IMR-90 (cell line): Measurements from ENCODE around the gene HADH. TPM values are rescaled to one million over a fixed set of nuclear protein-coding genes. Genes with fewer than 3 reads are reported as not detected.

Source experiments
- ATAC-seq: fragments of 200-7000 bp; cut with Tn5 transposase; 2 replicates; pipeline ENCODE4 v1.9.1; 2020; ENCODE audit warnings: low read depth, mild to moderate bottlenecking, moderate library complexity
- BruUV-seq: library from RNA; stranded (reverse); fragments of 400-500 nt; replicated peaks from 2 replicates; lab custom pipeline; 2021; lab: Mats Ljungman, UMichigan
- CTCF ChIA-PET: fragments of 300-600 bp; formaldehyde crosslinking; extraction: SDS; loops from one replicate; lab custom pipeline; 2021; ENCODE audit warnings: antibody characterized with exemption; lab: Yijun Ruan, JAX
- POLR2A ChIA-PET: fragments of 300-600 bp; sonication (Branson Sonifier 250); formaldehyde crosslinking; loops from one replicate; lab custom pipeline; 2022; ENCODE audit warnings: antibody characterized with exemption; ENCODE audit not compliant: unreplicated experiment; lab: Charles Lee
- DNase-seq: peaks from one replicate; pipeline ENCODE4 v3.0.0; 2013
- H2AFZ ChIP-seq: replicated peaks from 2 replicates; pipeline ENCODE3; 2013; ENCODE audit warnings: low read length, mild to moderate bottlenecking; ENCODE audit not compliant: poor library complexity
- H2AK5ac ChIP-seq: 2 replicates; pipeline ENCODE4 v1.6.1; 2013; ENCODE audit warnings: low read depth, low read length, inconsistent platforms
- H2AK9ac ChIP-seq: replicated peaks from 2 replicates; pipeline ENCODE3; 2013; ENCODE audit warnings: mild to moderate bottlenecking, low read depth, low read length, moderate library complexity; ENCODE audit not compliant: poor library complexity
- H2BK120ac ChIP-seq: 2 replicates; pipeline ENCODE4 v1.6.1; 2013; ENCODE audit warnings: low read depth, low read length, inconsistent platforms
- H2BK15ac ChIP-seq: 3 replicates; pipeline ENCODE4 v1.6.1; 2013; ENCODE audit warnings: low read depth, low read length, inconsistent platforms
- H2BK20ac ChIP-seq: 2 replicates; pipeline ENCODE4 v1.6.1; 2013; ENCODE audit warnings: low read depth, mild to moderate bottlenecking, inconsistent platforms, low read length, moderate library complexity
- H2BK5ac ChIP-seq: 2 replicates; pipeline ENCODE4 v1.6.1; 2013; ENCODE audit warnings: mild to moderate bottlenecking, low read depth, low read length, inconsistent platforms; ENCODE audit not compliant: poor library complexity, severe bottlenecking
- H3K14ac ChIP-seq: replicated peaks from 2 replicates; pipeline ENCODE4 v1.6.1; 2013; ENCODE audit warnings: low read depth, low read length, inconsistent platforms
- H3K18ac ChIP-seq: 2 replicates; pipeline ENCODE4 v1.6.1; 2013; ENCODE audit warnings: low read depth, low read length, control low read depth
- H3K23ac ChIP-seq: 2 replicates; pipeline ENCODE4 v1.6.1; 2013; ENCODE audit warnings: low read depth, low read length, inconsistent platforms
- H3K27ac ChIP-seq: 2 replicates; pipeline ENCODE4 v1.5.1; 2013; ENCODE audit warnings: mild to moderate bottlenecking, control low read depth, low read length; ENCODE audit not compliant: insufficient read depth
- H3K27me3 ChIP-seq: 2 replicates; pipeline ENCODE4 v1.6.1; 2013; ENCODE audit warnings: low read length; ENCODE audit not compliant: control insufficient read depth, insufficient read depth
- H3K36me3 ChIP-seq: 2 replicates; pipeline ENCODE4 v1.6.1; 2013; ENCODE audit warnings: low read length, mixed read lengths; ENCODE audit not compliant: control insufficient read depth, insufficient read depth
- H3K4ac ChIP-seq: 2 replicates; pipeline ENCODE4 v1.6.1; 2013; ENCODE audit warnings: low read depth, low read length, inconsistent platforms
- H3K4me1 ChIP-seq: 2 replicates; pipeline ENCODE4 v1.6.1; 2013; ENCODE audit warnings: low read length, mixed read lengths; ENCODE audit not compliant: control insufficient read depth, insufficient read depth
- H3K4me2 ChIP-seq: 2 replicates; pipeline ENCODE4 v1.6.1; 2013; ENCODE audit warnings: low read depth, mild to moderate bottlenecking, control low read depth, low read length, moderate library complexity
- H3K4me3 ChIP-seq: 2 replicates; pipeline ENCODE4 v1.5.1; 2013; ENCODE audit warnings: low read depth, mild to moderate bottlenecking, control low read depth, low read length, moderate library complexity; ENCODE audit not compliant: insufficient read depth
- H3K56ac ChIP-seq: 2 replicates; pipeline ENCODE4 v1.6.1; 2013; ENCODE audit warnings: low read length, inconsistent platforms; ENCODE audit not compliant: insufficient read depth; ENCODE audit errors: extremely low read depth
- H3K79me1 ChIP-seq, 2 experiments: 2 replicates each; pipeline ENCODE4 v1.6.1; 2013; ENCODE audit warnings: low read length in 2 of 2, inconsistent platforms in 1 of 2, low read depth in 1 of 2
- H3K9ac ChIP-seq: 2 replicates; pipeline ENCODE4 v1.6.1; 2013; ENCODE audit warnings: low read depth, low read length, control low read depth
- H3K9me1 ChIP-seq: 2 replicates; pipeline ENCODE4 v1.6.1; 2013; ENCODE audit warnings: low read length, inconsistent platforms; ENCODE audit not compliant: insufficient read depth
- H3K9me3 ChIP-seq: 2 replicates; pipeline ENCODE4 v1.6.1; 2013; ENCODE audit warnings: low read length; ENCODE audit not compliant: control insufficient read depth, insufficient read depth
- H4K20me1 ChIP-seq: 2 replicates; pipeline ENCODE4 v1.6.1; 2013; ENCODE audit warnings: low read length, inconsistent platforms; ENCODE audit not compliant: insufficient read depth
- H4K5ac ChIP-seq: 2 replicates; pipeline ENCODE4 v1.6.1; 2013; ENCODE audit warnings: mild to moderate bottlenecking, low read depth, low read length, control low read depth
- H4K8ac ChIP-seq, 2 experiments: 2 replicates each; pipeline ENCODE4 v1.6.1; 2013; ENCODE audit warnings: low read depth in 2 of 2, low read length in 2 of 2, control low read depth in 1 of 2, inconsistent platforms in 1 of 2
- H4K91ac ChIP-seq: 2 replicates; pipeline ENCODE4 v1.6.1; 2013; ENCODE audit warnings: low read depth, low read length, inconsistent platforms; ENCODE audit not compliant: insufficient read depth
- BHLHE40 ChIP-seq: fragments of 150-350 bp; IDR thresholded peaks from 2 replicates; pipeline ENCODE4 v1.6.1; 2016; ENCODE audit warnings: mild to moderate bottlenecking, low read depth, low read length
- MAZ ChIP-seq: IDR thresholded peaks from 2 replicates; pipeline ENCODE4 v1.6.1; 2012; ENCODE audit warnings: low read depth, mild to moderate bottlenecking, low read length, improper control_type of control experiment, moderate library complexity, borderline replicate concordance
- RFX5 ChIP-seq: IDR thresholded peaks from 2 replicates; pipeline ENCODE4 v1.8.0; 2012; ENCODE audit warnings: low read depth, mild to moderate bottlenecking, low read length, moderate library complexity
- WGBS, 2 experiments: methylation state at CpG; one replicate each; pipeline versions ENCODE4 v1.1.5 to v1.1.7; 2013; ENCODE audit warnings: missing lambda C conversion rate in 2 of 2; ENCODE audit not compliant: insufficient read length in 1 of 2; ENCODE audit errors: extremely low coverage in 2 of 2; 5-methylcytosine and 5-hydroxymethylcytosine counted together
- dilution Hi-C: fragments of 300-500 bp; cut with HindIII; formaldehyde crosslinking; loops from one replicate; pipeline ENCODE4 v1.14.3; 2018; ENCODE audit warnings: low sequenced_read_pairs; ENCODE audit not compliant: unreplicated experiment
- in situ Hi-C: fragments of 300-500 bp; cut with MboI; formaldehyde crosslinking; loops from 3 replicates; pipeline ENCODE4 v1.14.3; 2019; ENCODE audit warnings: low sequenced_read_pairs, inconsistent platforms, mixed read lengths
- intact Hi-C: fragments of 100-400 bp; cut with micrococcal nuclease; formaldehyde crosslinking; loops from 2 replicates; pipeline ENCODE4 v1.10.0; 2022
- polyA plus RNA-seq, 3 experiments: library from polyadenylated mRNA; depleted of rRNA; stranded (reverse); fragments of >200 nt; gene quantifications; 2 replicates each; pipeline ENCODE4 v1.2.3, GENCODE V29; 2012; ENCODE audit warnings: low replicate concordance in 1 of 3
- total RNA-seq: library from RNA; depleted of rRNA; stranded (reverse); fragments of >200 nt; gene quantifications from 2 replicates; pipeline ENCODE4 v1.2.3, GENCODE V29; 2012

The HADH gene
- total and polyA plus RNA-seq, 2 of the 4 experiments (the other 2 are of a cell fraction) = 6.8 to 22.6 TPM

- POLR2A ChIA-PET = no interaction called here
Measured at GRCh38 chr4:108054025-108054638, 64.4 kb downstream of the HADH start.

More at GRCh38 chr4:108054025-108054638, 64.4 kb downstream of the HADH start:
- H3K18ac ChIP-seq = no peak overlapping the region
- H2AK5ac ChIP-seq = no peak overlapping the region
- no peak overlapping the region for H3K9ac ChIP-seq
- no peak overlapping the region for H2BK5ac ChIP-seq
- TF ChIP-seq MAZ (no peak), RFX5 (no peak), BHLHE40 (no peak)
- DNase-seq (no peak), ATAC-seq (no peak)
- H3K9me3 ChIP-seq = no peaks in the 10 kb centered on the region
- no peaks in the 10 kb centered on the region for H3K79me1 ChIP-seq
- no peak overlapping the region for H3K56ac ChIP-seq
- H4K91ac ChIP-seq = no peak overlapping the region; the same call in 1 of the 2 replicates
- H3K14ac ChIP-seq = no peak overlapping the region
- H3K36me3 ChIP-seq = no peaks in the 10 kb centered on the region
- no peaks in the 10 kb centered on the region; the same call in 1 of the 2 replicates for H3K4me1 ChIP-seq
- BruUV-seq = no TSS peak
- 80% methylated on average over 1 of the region's 16 CpGs; no CpG with 5 or more reads in 1 of the 2 experiments for WGBS, 2 experiments
- H3K9me1 ChIP-seq = no peaks in the 10 kb centered on the region
- no peak overlapping the region for H4K8ac ChIP-seq
- no peaks in the 10 kb centered on the region for H4K20me1 ChIP-seq
- no peak overlapping the region for H2AK9ac ChIP-seq
- H2AFZ ChIP-seq = no peak overlapping the region
- CTCF ChIA-PET = interaction anchor here (1.3 kb wide), 1 partner anchor 24 kb away, joined by 4 read pairs; no protein-coding TSS in a partner anchor
- H3K4ac ChIP-seq = no peak overlapping the region
- in situ Hi-C loops (no loop called here), dilution Hi-C loops (no loop called here), intact Hi-C loops (no loop called here)
- H2BK20ac ChIP-seq = no peak overlapping the region
- H3K23ac ChIP-seq = no peak overlapping the region
- H2BK120ac ChIP-seq = no peak overlapping the region
- H4K5ac ChIP-seq = no peak overlapping the region
- H2BK15ac ChIP-seq = no peak overlapping the region
- H3K4me3 ChIP-seq = no peak overlapping the region
- H3K27ac ChIP-seq = no peak overlapping the region
- no peak overlapping the region for H3K4me2 ChIP-seq
- H3K27me3 ChIP-seq = no peaks in the 10 kb centered on the region; the same call in 1 of the 2 replicates
